Panc1 (cell line): ENCODE measurements around the gene ADARB1. TPM values are rescaled to one million over a fixed set of nuclear protein-coding genes. Genes with fewer than 3 reads are reported as not detected.

Experiments
- ATAC-seq: fragments of 200-7000 bp; cut with Tn5 transposase; 2 replicates; pipeline ENCODE4 v1.9.1; 2020; ENCODE audit warnings: mild to moderate bottlenecking, moderate library complexity
- BruUV-seq: library from RNA; stranded (reverse); fragments of 400-500 nt; replicated peaks from 2 replicates; lab custom pipeline; 2021; lab: Mats Ljungman, UMichigan
- CTCF ChIA-PET: fragments of 300-600 bp; sonication (Branson Sonifier 250); formaldehyde crosslinking; loops from one replicate; lab custom pipeline; 2022; ENCODE audit warnings: antibody characterized with exemption; lab: Charles Lee
- POLR2A ChIA-PET: fragments of 300-600 bp; sonication (Branson Sonifier 250); formaldehyde crosslinking; loops from one replicate; lab custom pipeline; 2022; ENCODE audit warnings: antibody characterized with exemption; lab: Charles Lee
- DNase-seq: peaks from one replicate; pipeline ENCODE4 v3.0.0-alpha.2; 2010; ENCODE audit warnings: low read depth, low spot score
- H3K27ac ChIP-seq: 2 replicates; pipeline ENCODE4 v1.5.1; 2011; ENCODE audit warnings: mild to moderate bottlenecking, low read length, inconsistent platforms
- H3K27me3 ChIP-seq: fragments of 200-500 bp; sonication (Bioruptor generic); 2 replicates; pipeline ENCODE4 v1.6.0; 2014; ENCODE audit warnings: low read length, inconsistent platforms; ENCODE audit not compliant: control insufficient read depth, insufficient read depth
- H3K36me3 ChIP-seq: fragments of 200-500 bp; sonication (Bioruptor generic); 2 replicates; pipeline ENCODE4 v1.5.1; 2014; ENCODE audit warnings: inconsistent platforms, mild to moderate bottlenecking, low read length, moderate library complexity; ENCODE audit not compliant: control insufficient read depth, insufficient read depth
- H3K4me1 ChIP-seq: 2 replicates; pipeline ENCODE4 v1.5.1; 2011; ENCODE audit warnings: inconsistent platforms, mild to moderate bottlenecking, low read length, moderate library complexity; ENCODE audit not compliant: control insufficient read depth, insufficient read depth
- H3K4me3 ChIP-seq, 2 experiments: 2 replicates each; pipeline ENCODE4 v1.5.1; 2011 to 2012; ENCODE audit warnings: low read depth in 2 of 2, low read length in 2 of 2, mild to moderate bottlenecking in 2 of 2, inconsistent platforms in 1 of 2, moderate library complexity in 1 of 2
- H3K9me3 ChIP-seq: fragments of 200-500 bp; sonication (Bioruptor generic); 2 replicates; pipeline ENCODE4 v1.5.1; 2014; ENCODE audit warnings: low read depth, mild to moderate bottlenecking, inconsistent platforms, low read length, moderate library complexity; ENCODE audit not compliant: control insufficient read depth, insufficient read depth
- CTCF ChIP-seq: fragments of 450-650 bp; IDR thresholded peaks from 2 replicates; pipeline ENCODE4 v1.5.1; 2017; ENCODE audit warnings: mild to moderate bottlenecking
- POLR2AphosphoS5 ChIP-seq: IDR thresholded peaks from 2 replicates; pipeline ENCODE4 v1.6.1; 2012; ENCODE audit warnings: mild to moderate bottlenecking, low read depth, low read length, moderate library complexity
- REST ChIP-seq, 2 experiments: IDR thresholded peaks; 2 replicates each; pipeline ENCODE4 v1.6.1; 2011 to 2012; ENCODE audit warnings: low read depth in 2 of 2, control low read depth in 1 of 2, low read length in 1 of 2, mild to moderate bottlenecking in 1 of 2, moderate library complexity in 1 of 2; ENCODE audit not compliant: insufficient read depth in 1 of 2
- SIN3A ChIP-seq: IDR thresholded peaks from 2 replicates; pipeline ENCODE4 v1.6.1; 2012; ENCODE audit warnings: low read depth, mild to moderate bottlenecking, low read length, moderate library complexity, borderline replicate concordance; ENCODE audit not compliant: insufficient read depth
- TCF7L2 ChIP-seq: IDR thresholded peaks from 2 replicates; pipeline ENCODE4 v1.6.1; 2011; ENCODE audit warnings: mild to moderate bottlenecking, low read depth, low read length, inconsistent platforms
- in situ Hi-C: cut with HindIII; loops from 2 replicates; pipeline ENCODE4 v1.10.0; 2016; ENCODE audit warnings: low sequenced_read_pairs, low pct_unique_long_range_greater_than_20kb
- intact Hi-C: fragments of 100-400 bp; cut with micrococcal nuclease; formaldehyde crosslinking; loops from one replicate; pipeline ENCODE4 v1.10.0; 2022; ENCODE audit not compliant: unreplicated experiment
- total RNA-seq: library from RNA; stranded (reverse); gene quantifications from one replicate; pipeline ENCODE4 v1.2.1, GENCODE V29; 2021; ENCODE audit not compliant: unreplicated experiment

ADARB1 gene
- total RNA-seq, 1 experiment from 2014 or later: 15.0 TPM

- in situ Hi-C loops: no loop called here
- intact Hi-C loops: no loop called here
- ChIA-PET CTCF (no interaction called here), POLR2A (no interaction called here)
- Histone ChIP-seq H3K27ac (no peak overlapping the region), H3K4me1 (peaks cover 17% of the 10 kb centered on the region), H3K27me3 (no peaks in the 10 kb centered on the region), H3K9me3 (no peaks in the 10 kb centered on the region), H3K36me3 (no peaks in the 10 kb centered on the region), H3K4me3 (no peak overlapping the region)
- ATAC-seq: no peak
- no peak for DNase-seq
- BruUV-seq: no TSS peak
- TF ChIP-seq SIN3A: no peak
- TF ChIP-seq TCF7L2: no peak
- no peak for TF ChIP-seq POLR2AphosphoS5
- TF ChIP-seq CTCF: no peak
- no peak for TF ChIP-seq REST (IDR thresholded peaks at IDR 0.05; ENCODE audit: insufficient read depth in 1 of 2, low read depth in 2 of 2, low read length in 1 of 2)
These were observed 26.5 kb downstream of the ADARB1 start for GRCh38 chr21:45100866-45101265.

GRCh38 chr21:45102391-45102932 lies 28.1 kb downstream of the ADARB1 start:
- Histone ChIP-seq H3K4me3 (no peak overlapping the region), H3K4me1 (peaks cover 17% of the 10 kb centered on the region), H3K9me3 (no peaks in the 10 kb centered on the region), H3K36me3 (no peaks in the 10 kb centered on the region), H3K27ac (no peak overlapping the region), H3K27me3 (no peaks in the 10 kb centered on the region)
- in situ Hi-C loops (no loop called here), intact Hi-C loops (no loop called here)
- no peak for DNase-seq
- no TSS peak for BruUV-seq
- no peak for ATAC-seq
- ChIA-PET CTCF (interaction anchor here (0.6 to 0.9 kb wide), 2 partner anchors 26 to 170 kb away, joined by 3 to 7 read pairs; no protein-coding TSS in a partner anchor), POLR2A (no interaction called here)
- TF ChIP-seq CTCF (peak; percentile 40), REST (IDR thresholded peaks at IDR 0.05; ENCODE audit: insufficient read depth in 1 of 2, low read depth in 2 of 2, low read length in 1 of 2) (no peak), POLR2AphosphoS5 (no peak), TCF7L2 (no peak), SIN3A (no peak)
